GM10266 (cell line): ENCODE results near the gene LANCL3.
"Not testable (repeated sequence)": the region's sequence is repeated elsewhere in the genome, so short reads cannot be mapped to it uniquely, and the experiment has no call there.

Experiments used
- DNase-seq: peaks from one replicate; pipeline ENCODE4 v3.0.0; 2012; ENCODE audit errors: extremely low spot score
- TF ChIP-seq, protein P1 (sequence below): IDR thresholded peaks from 2 replicates; pipeline ENCODE4 v1.5.1; 2012; ENCODE audit warnings: mild to moderate bottlenecking, low read depth; ENCODE audit not compliant: control insufficient read depth, insufficient read depth; ENCODE audit errors: missing control alignments

LANCL3 gene

DNA sequence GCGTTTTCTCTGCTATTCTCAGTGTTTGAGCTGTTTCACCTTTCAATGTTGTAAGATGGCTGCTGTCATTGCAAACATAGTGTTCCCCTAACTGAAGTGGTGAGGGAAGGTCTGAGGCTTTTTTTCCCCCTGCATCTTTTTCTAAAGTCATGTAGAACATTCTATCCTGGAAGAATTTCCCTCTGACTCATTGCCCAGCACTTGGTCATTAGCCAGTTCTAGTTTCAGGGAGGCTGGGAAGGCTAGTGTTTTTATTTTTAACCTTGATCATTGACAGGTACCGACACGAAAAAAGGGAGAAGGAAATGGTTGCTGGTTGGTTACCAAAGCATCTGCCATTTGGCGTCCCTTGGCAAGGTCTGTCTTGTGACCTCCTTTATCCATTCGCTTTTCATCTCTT lies 6.6 kb downstream of the LANCL3 start:
- DNase-seq: no peak
- TF ChIP-seq, protein P1, sequence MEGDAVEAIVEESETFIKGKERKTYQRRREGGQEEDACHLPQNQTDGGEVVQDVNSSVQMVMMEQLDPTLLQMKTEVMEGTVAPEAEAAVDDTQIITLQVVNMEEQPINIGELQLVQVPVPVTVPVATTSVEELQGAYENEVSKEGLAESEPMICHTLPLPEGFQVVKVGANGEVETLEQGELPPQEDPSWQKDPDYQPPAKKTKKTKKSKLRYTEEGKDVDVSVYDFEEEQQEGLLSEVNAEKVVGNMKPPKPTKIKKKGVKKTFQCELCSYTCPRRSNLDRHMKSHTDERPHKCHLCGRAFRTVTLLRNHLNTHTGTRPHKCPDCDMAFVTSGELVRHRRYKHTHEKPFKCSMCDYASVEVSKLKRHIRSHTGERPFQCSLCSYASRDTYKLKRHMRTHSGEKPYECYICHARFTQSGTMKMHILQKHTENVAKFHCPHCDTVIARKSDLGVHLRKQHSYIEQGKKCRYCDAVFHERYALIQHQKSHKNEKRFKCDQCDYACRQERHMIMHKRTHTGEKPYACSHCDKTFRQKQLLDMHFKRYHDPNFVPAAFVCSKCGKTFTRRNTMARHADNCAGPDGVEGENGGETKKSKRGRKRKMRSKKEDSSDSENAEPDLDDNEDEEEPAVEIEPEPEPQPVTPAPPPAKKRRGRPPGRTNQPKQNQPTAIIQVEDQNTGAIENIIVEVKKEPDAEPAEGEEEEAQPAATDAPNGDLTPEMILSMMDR: no peak

GRCh38 chrX:37580080-37580479 lies 8.6 kb downstream of the LANCL3 start:
- TF ChIP-seq, protein P1: no peak
- DNase-seq: no peak

DNA sequence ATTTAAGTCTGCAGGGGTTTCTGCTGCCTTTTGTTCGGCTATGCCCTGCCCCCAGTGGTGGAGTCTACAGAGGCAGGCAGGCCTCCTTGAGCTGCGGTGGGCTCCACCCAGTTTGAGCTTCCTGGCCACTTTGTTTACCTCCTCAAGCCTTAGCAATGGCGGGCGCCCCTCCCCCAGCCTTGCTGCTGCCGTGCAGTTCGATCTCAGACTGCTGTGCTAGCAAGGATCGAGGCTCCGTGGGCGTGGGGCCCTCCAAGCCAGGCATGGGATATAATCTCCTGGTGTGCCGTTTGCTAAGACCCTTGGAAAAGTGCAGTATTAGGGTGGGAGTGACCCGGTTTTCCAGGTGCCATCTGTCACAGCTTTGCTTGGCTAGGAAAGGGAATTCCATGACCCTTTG lies 15.9 kb downstream of the LANCL3 start:
- DNase-seq: not testable (repeated sequence)

- TF ChIP-seq, protein P1: no peak
- DNase-seq: no peak
Measured at GRCh38 chrX:37590047-37590446, 18.6 kb downstream of the LANCL3 start.

- no peak for DNase-seq
- TF ChIP-seq, protein P1: no peak
Measured at GRCh38 chrX:37594755-37595382, 23.4 kb downstream of the LANCL3 start.

DNA sequence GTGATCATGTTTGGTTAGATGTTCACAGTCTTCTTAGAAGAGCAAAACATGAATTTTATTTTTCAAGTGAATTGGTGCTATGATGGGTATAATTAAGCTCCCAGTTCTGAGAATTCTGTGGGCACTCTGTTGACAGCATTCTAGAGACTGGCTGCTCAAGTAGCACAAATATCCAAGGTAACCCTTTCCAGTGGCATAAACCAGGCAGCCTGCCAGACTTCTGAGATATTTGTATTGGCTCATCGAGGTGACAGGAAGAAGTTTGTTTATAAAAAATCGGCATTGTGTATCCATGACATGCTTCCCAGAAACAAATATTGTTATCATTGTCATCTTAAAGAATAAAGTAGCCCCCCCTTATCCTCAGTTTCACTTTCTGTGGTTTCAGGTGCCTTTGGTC lies 28.3 kb downstream of the LANCL3 start:
- no peak for DNase-seq
- TF ChIP-seq, protein P1: no peak

GRCh38 chrX:37603938-37604409 lies 32.5 kb downstream of the LANCL3 start:
- TF ChIP-seq, protein P1: no peak
- no peak for DNase-seq

- no peak for DNase-seq
- TF ChIP-seq, protein P1: no peak
Measured at GRCh38 chrX:37607243-37607642, 35.8 kb downstream of the LANCL3 start.
